Raji (cell line): ENCODE data around the gene CDR2L.
A peak's percentile ranks its signal among the peaks of the same experiment; 100 is the strongest.

Experiments used
- POLR2A ChIP-seq: IDR thresholded peaks from 2 replicates; pipeline ENCODE4 v1.6.1; 2011; ENCODE audit warnings: low read depth, low read length, control low read depth; ENCODE audit not compliant: insufficient read depth

CDR2L gene

GRCh38 chr17:75011401-75012095 is 24.1 kb downstream of the CDR2L start:
- no peak for TF ChIP-seq POLR2A

- TF ChIP-seq POLR2A, result no peak
These were observed 24.6 kb downstream of the CDR2L start for GRCh38 chr17:75012096-75012345.

GRCh38 chr17:75012346-75013091 is 25.1 kb downstream of the CDR2L start, which contains the start of gene MRPL58:
MRPL58 (plus strand) TSS chr17:75012670; CDS start chr17:75012687, 17 bp downstream.
- TF ChIP-seq POLR2A, result peak; percentile 87

- TF ChIP-seq POLR2A, result no peak
These were observed 25.7 kb downstream of the CDR2L start for GRCh38 chr17:75013092-75013559.

- no peak for TF ChIP-seq POLR2A
These were observed 31.7 kb downstream of the CDR2L start for GRCh38 chr17:75019146-75019545.

- TF ChIP-seq POLR2A, result no peak
These were observed 32.3 kb downstream of the CDR2L start for GRCh38 chr17:75019710-75020109.

GRCh38 chr17:75020331-75021110 is 33.1 kb downstream of the CDR2L start:
- no peak for TF ChIP-seq POLR2A

GRCh38 chr17:75024686-75025397 is 37.4 kb downstream of the CDR2L start:
- TF ChIP-seq POLR2A, result no peak

GRCh38 chr17:75030161-75030560 is 42.7 kb downstream of the CDR2L start:
- no peak for TF ChIP-seq POLR2A

GRCh38 chr17:75031972-75032719 is 44.7 kb downstream of the CDR2L start:
- no peak for TF ChIP-seq POLR2A

GRCh38 chr17:75032720-75033280 is 45.4 kb downstream of the CDR2L start:
- TF ChIP-seq POLR2A, result no peak

GRCh38 chr17:75033346-75034235 is 46.2 kb downstream of the CDR2L start:
- TF ChIP-seq POLR2A, result no peak

GRCh38 chr17:75034236-75034908 is 46.9 kb downstream of the CDR2L start:
- TF ChIP-seq POLR2A, result peak; percentile 44
